Jurkat, Clone E6-1 (cell line): ENCODE data around the gene ZNF804A.

Experiments used
- DNase-seq: peaks from one replicate; pipeline ENCODE4 v3.0.0-alpha.2; 2011; ENCODE audit warnings: low read depth, low spot score
- H3K4me3 ChIP-seq: 2 replicates; pipeline ENCODE4 v1.5.1; 2011; ENCODE audit warnings: mild to moderate bottlenecking, low read length, control low read depth, moderate library complexity

Gene ZNF804A

DNA sequence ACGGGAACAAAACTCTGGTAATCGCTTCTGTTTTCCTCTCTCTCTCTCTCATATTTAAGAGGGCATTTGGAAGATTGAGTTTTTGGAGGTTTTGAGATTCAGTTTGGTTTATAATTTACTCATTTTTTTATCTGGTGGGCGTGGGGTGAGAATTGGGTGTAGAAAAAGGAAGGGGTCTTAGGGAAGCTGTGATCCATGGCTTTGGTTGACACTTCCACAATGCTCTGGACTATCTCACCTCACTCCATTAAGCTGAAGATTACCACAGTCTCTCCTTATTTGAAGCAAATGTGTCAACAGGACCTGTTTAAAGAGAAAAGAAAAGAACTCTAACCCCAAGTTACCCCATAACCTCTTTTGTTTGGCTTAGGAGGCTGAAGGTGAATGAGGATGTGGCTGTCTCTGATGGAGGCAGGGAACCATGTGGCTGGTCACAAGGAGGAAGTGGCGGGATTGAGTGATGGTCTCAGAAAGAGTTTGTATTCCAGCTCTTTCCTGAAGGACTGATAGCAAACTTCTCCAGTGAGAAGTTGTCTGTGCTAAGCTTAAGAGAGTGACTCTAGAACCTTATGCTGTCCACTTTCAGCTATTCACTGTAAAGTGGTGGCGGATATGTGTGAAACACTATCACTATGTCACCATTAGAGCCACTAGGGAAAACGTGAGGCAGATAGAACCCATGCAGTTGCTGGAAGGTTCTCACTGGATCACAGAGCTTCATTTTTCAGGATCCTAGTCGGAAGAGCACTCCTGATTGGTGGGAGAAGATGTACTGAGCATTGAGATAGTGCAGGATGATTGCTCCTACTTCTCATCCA is 934 bp downstream of the ZNF804A start:
- no peak for DNase-seq
- H3K4me3 ChIP-seq = no peak overlapping the region

DNA sequence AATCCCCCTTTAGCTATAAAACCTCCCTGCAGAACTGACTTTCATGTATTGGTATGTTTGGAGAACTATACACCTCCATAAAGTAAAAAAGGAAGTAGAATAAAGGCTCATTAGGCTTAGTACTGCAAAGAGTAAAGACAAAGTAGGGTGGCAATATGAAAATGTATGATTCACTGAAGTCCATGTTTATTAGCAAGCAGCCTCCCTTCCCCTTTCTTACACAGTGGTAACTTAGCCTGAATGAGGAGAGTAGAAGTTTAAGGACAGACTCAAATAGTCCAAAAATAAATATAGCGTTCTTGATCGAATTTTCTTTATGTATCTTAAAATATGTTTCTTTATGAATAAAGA is 1.5 kb downstream of the ZNF804A start:
- no peak overlapping the region for H3K4me3 ChIP-seq
- no peak for DNase-seq

GRCh38 chr2:184602734-184603133 is 4.4 kb downstream of the ZNF804A start:
- no peak for DNase-seq
- H3K4me3 ChIP-seq = no peak overlapping the region

DNA sequence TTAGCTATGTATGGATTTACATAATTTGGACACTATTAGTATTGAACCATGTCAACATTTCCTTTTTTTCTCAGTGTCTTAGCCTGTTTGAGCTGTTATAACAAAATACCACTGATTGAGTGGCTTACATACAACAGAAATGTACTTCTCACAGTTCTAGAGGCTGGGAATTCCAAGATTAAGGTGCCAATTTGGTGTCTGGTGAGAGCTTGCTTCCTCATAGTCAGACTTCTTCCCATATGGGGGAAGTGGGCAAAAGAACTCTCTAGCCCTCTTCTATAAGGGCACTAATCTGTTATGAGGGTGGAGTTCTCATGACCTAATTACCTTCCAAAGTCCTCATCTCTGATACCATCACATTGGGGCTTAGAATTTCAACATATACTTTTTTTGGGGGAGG is 12.6 kb downstream of the ZNF804A start:
- DNase-seq = no peak
- H3K4me3 ChIP-seq = no peak overlapping the region

- peak; percentile 17 for DNase-seq
- H3K4me3 ChIP-seq = no peak overlapping the region
These were observed 13.2 kb downstream of the ZNF804A start for GRCh38 chr2:184611361-184612085.

DNA sequence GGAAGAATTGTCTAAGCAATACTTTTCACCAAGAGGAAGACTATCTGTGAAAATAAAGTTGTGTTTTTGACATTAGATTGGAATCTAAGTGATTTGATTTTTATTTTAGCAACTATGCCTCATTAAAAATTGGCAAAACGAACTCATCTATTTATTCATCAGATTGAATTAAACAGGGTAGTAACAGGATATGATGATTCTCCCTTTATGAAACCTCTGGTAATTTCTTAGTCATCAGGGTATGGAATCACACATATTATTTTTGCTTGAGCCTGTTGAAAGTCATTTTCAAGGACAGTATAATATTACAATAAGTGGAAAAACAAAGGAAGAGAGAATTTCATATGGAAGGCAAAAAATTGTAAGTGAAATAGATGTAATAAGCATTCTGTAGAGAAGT is 22.0 kb downstream of the ZNF804A start:
- no peak overlapping the region for H3K4me3 ChIP-seq
- DNase-seq = no peak

- no peak overlapping the region for H3K4me3 ChIP-seq
- DNase-seq = no peak
These were observed 26.0 kb downstream of the ZNF804A start for GRCh38 chr2:184624311-184624710.

GRCh38 chr2:184628051-184628450 is 29.7 kb downstream of the ZNF804A start:
- no peak for DNase-seq
- H3K4me3 ChIP-seq = no peak overlapping the region

GRCh38 chr2:184633726-184634125 is 35.4 kb downstream of the ZNF804A start:
- H3K4me3 ChIP-seq = no peak overlapping the region
- DNase-seq = no peak

DNA sequence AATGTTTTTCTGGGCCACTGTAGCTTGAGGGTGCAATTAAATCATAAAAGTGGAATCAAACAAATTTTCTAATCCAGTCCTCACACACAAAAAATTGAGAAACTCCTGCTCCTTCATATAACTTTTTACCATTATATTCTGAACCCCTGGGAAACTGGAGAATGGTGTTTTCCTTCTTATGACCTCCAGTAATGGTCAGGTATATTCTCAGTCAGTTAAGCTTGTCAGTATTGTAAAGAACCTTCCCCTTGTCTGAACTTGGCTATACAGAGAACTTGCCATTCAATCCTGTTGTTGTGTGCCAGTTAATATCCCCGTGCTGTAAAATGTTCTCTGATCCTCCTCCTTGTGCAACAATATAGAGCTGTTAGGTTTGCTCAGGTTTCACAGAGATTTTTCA is 39.5 kb downstream of the ZNF804A start:
- DNase-seq = no peak

DNA sequence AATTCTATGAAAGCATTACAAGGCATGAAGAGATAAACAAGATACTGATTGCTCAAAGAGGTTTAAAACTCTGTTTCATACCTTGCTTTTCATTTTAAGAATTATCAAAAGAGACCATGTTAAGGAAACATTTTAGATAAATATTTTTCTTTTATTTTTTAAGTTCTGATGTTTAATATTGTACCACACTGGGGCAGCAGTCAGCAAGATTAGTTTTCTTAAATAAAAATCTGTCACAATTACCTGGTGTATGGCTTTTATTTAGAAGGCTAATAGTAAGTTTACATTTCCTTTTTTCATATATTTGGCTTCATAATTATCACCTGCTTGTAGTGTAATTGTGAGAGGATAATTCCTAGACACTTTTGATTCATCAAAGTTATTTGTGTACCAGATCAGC is 46.4 kb downstream of the ZNF804A start:
- no peak for DNase-seq
- H3K4me3 ChIP-seq = no peak overlapping the region

More for the DNA sequence above, 39.5 kb downstream of the ZNF804A start:
- H3K4me3 ChIP-seq = no peak overlapping the region

GRCh38 chr2:184646177-184646576 is 47.8 kb downstream of the ZNF804A start:
- no peak overlapping the region for H3K4me3 ChIP-seq
- no peak for DNase-seq

- no peak for DNase-seq
- H3K4me3 ChIP-seq = no peak overlapping the region
These were observed 48.3 kb downstream of the ZNF804A start for GRCh38 chr2:184646593-184646992.

DNA sequence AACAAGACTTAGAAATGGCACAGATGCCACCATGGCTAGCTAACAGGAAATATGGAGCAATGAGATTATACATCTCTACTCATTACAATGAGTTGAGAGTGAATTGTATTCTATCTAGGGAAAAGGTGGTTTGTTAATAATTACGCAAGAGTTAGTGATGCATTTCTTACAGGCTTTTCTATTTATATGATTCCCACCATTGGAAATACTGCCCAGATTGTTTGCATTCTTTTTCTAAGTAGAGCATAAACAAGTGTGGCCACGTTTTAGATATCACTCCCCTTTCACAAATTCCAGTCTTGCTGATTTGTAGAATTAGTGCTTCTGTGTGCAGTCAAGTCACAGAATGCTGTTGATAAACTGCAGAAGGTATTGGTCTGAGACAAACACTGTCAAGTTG is 56.6 kb downstream of the ZNF804A start:
- no peak overlapping the region for H3K4me3 ChIP-seq
- no peak for DNase-seq

DNA sequence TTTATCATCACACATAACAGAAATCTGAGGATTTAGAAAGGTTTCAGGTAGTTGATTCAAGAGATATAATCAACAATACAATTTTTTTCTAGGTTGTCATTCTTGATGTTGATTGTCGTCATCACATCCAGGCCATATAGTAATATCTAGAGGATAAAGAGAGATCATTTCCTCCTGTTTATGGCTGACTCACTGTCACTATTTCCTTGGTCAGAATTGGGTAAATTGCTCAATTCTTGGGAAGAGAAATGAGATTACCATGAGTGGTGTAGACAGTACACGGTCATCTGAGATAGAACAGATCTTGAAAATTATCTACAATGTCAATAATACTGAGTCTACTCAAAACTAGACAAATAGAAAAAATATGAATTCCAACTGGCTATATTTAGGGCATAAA is 78.8 kb downstream of the ZNF804A start:
- no peak overlapping the region for H3K4me3 ChIP-seq
- no peak for DNase-seq

DNA sequence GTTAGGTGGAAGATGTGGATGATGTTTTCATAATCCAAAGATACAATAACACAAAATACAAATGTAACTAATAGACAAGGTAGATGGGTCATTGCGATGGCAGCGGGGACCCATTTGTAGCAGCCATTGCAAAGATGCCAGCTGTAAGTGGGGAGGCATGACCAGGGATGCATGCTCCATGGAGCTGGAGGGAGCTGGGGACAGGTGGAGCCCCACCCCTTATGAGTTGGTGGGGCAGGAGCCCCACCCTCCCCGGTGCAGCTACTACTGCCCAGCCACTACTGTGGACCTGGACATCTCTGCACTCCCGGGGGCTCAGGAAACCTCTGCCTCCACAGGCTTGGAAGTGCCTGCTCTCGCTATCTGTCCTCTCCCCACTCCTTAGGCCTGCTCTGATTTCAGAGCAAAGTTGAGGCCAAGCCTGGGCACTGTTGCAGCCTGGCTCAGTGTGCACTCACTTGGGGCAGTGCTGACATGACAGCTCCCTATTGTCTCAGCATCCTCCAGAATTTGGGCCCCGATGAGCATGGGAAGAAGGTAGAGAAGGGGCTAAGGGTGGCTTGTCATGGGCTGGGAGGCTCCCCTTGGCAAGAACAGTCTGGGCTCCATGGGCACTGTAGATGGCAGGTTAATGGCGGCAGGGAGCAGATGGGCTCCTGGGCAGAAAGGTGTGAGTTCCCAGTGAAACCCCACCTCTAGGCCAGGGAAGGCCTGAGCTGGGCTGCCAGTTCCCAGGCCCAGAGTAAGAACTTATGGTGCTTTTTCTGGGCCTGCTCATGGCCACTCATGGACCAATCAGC is 81.1 kb downstream of the ZNF804A start:
- no peak for DNase-seq
- no peak overlapping the region for H3K4me3 ChIP-seq

GRCh38 chr2:184680825-184681224 is 82.5 kb downstream of the ZNF804A start:
- H3K4me3 ChIP-seq = no peak overlapping the region
- no peak for DNase-seq

DNA sequence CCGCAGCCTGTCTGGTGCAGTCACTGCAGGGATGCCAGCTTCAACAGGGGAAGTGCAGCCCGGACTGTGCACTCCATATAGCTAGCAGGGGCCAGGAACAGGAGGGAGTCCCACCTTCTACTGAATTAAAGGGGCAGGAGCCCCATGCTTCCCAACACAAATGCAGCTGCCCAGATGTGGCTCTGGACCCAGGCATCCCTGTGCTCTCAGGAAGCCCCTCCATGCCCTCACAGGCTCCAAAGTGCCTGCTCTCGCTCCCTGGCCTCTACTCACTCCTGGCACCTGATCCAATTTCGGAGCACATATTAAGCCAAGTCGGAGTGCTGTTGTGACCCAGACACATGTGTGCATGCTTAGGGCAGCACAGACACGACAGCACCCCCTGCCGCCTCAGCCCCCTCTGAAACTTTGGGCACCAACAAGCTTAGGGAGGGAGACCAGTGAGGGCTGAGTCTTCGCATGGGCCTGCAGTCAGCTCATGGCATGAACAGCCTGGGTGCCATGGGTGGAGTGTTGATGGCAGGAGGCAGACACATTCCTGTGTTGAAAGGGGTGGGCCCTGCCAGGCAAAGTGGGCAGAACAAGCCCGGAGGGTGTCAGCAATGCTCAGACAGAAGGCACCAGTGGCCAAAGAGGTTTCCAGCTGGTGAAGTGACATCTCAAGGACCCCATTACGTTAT is 83.5 kb downstream of the ZNF804A start:
- no peak overlapping the region for H3K4me3 ChIP-seq
- DNase-seq = no peak

DNA sequence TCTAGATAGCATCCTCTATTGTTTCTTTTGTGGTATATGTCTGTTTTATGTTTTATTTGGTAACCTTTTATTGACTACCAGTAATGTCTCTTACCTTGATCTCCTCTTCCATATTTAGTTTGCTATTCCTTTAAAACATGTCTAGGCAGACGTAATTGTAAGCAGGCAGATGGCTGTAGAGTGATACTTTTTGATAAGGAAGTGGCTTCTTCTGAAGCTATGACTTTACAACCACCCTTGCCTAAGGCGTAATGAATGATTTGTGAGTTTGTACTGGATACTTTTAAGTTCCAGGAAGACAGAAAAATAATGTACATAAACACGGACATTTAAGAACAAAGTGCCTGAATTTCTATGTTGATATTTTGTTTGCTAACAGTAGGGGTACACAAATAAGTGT is 85.6 kb downstream of the ZNF804A start:
- H3K4me3 ChIP-seq = no peak overlapping the region
- no peak for DNase-seq
